IPS DF 6.9 (cell line): ENCODE measurements around the gene BEND6.

Source experiments
- DNase-seq: peaks from one replicate; pipeline ENCODE4 v3.0.0-alpha.2; 2013; ENCODE audit warnings: low read depth, low spot score
- H3K27ac ChIP-seq: one replicate; pipeline ENCODE4 v1.5.1; 2013; ENCODE audit warnings: low read length, control low read depth
- H3K27me3 ChIP-seq: 2 replicates; pipeline ENCODE4 v1.6.1; 2013; ENCODE audit warnings: mild to moderate bottlenecking, low read length; ENCODE audit not compliant: control insufficient read depth, insufficient read depth
- H3K36me3 ChIP-seq: 2 replicates; pipeline ENCODE4 v1.6.1; 2013; ENCODE audit warnings: low read length; ENCODE audit not compliant: control insufficient read depth, insufficient read depth
- H3K4me1 ChIP-seq: 2 replicates; pipeline ENCODE4 v1.6.1; 2013; ENCODE audit warnings: low read length; ENCODE audit not compliant: control insufficient read depth, insufficient read depth
- H3K4me3 ChIP-seq: 2 replicates; pipeline ENCODE4 v1.5.1; 2013; ENCODE audit warnings: mild to moderate bottlenecking, low read length
- H3K9me3 ChIP-seq: 2 replicates; pipeline ENCODE4 v1.6.1; 2013; ENCODE audit warnings: low read length, inconsistent platforms; ENCODE audit not compliant: control insufficient read depth, insufficient read depth
- WGBS: extraction: QIAGEN DNeasy Blood & Tissue Kit; methylation state at CpG from one replicate; pipeline ENCODE4 v1.1.7; 2013; ENCODE audit warnings: mixed read lengths, missing lambda C conversion rate; ENCODE audit not compliant: insufficient read length, insufficient coverage; 5-methylcytosine and 5-hydroxymethylcytosine counted together

BEND6 gene

GRCh38 chr6:56922645-56923044 is 32.3 kb upstream of the BEND6 start:
- DNase-seq = no peak
- Histone ChIP-seq H3K4me1 (no peaks in the 10 kb centered on the region), H3K9me3 (no peaks in the 10 kb centered on the region), H3K27ac (no peak overlapping the region), H3K4me3 (no peak overlapping the region), H3K27me3 (no peaks in the 10 kb centered on the region), H3K36me3 (no peaks in the 10 kb centered on the region)

- no peak overlapping the region for H3K27ac ChIP-seq
- DNase-seq = no peak
- no peaks in the 10 kb centered on the region for H3K27me3 ChIP-seq
- no peaks in the 10 kb centered on the region for H3K36me3 ChIP-seq
- H3K4me1 ChIP-seq = no peaks in the 10 kb centered on the region
- H3K4me3 ChIP-seq = no peak overlapping the region
- no peaks in the 10 kb centered on the region for H3K9me3 ChIP-seq
- no CpG with 5 or more reads among the region's 1 CpG for WGBS
Measured at GRCh38 chr6:56923565-56923964, 31.3 kb upstream of the BEND6 start.

GRCh38 chr6:56927538-56928453 is 27.1 kb upstream of the BEND6 start:
- no peaks in the 10 kb centered on the region for H3K4me1 ChIP-seq
- no peak for DNase-seq
- no CpG with 5 or more reads among the region's 4 CpGs for WGBS

GRCh38 chr6:56930846-56931245 is 24.1 kb upstream of the BEND6 start:
- Histone ChIP-seq H3K4me1 (no peaks in the 10 kb centered on the region), H3K4me3 (no peak overlapping the region), H3K27me3 (no peaks in the 10 kb centered on the region), H3K36me3 (no peaks in the 10 kb centered on the region), H3K27ac (no peak overlapping the region), H3K9me3 (no peaks in the 10 kb centered on the region)
- no peak for DNase-seq
- WGBS = no CpG with 5 or more reads among the region's 2 CpGs

More at GRCh38 chr6:56927538-56928453, 27.1 kb upstream of the BEND6 start:
- no peak overlapping the region for H3K4me3 ChIP-seq
- H3K36me3 ChIP-seq = no peaks in the 10 kb centered on the region
- no peaks in the 10 kb centered on the region for H3K27me3 ChIP-seq
- no peaks in the 10 kb centered on the region for H3K9me3 ChIP-seq
- no peak overlapping the region for H3K27ac ChIP-seq

GRCh38 chr6:56932910-56933477 is 21.9 kb upstream of the BEND6 start:
- no peak for DNase-seq
- Histone ChIP-seq H3K27ac (no peak overlapping the region), H3K4me3 (no peak overlapping the region)

GRCh38 chr6:56933650-56934049 is 21.3 kb upstream of the BEND6 start:
- Histone ChIP-seq H3K27ac (no peak overlapping the region), H3K4me1 (no peaks in the 10 kb centered on the region), H3K27me3 (no peaks in the 10 kb centered on the region), H3K36me3 (no peaks in the 10 kb centered on the region), H3K9me3 (no peaks in the 10 kb centered on the region), H3K4me3 (no peak overlapping the region)
- no CpG with 5 or more reads among the region's 1 CpG for WGBS
- DNase-seq = no peak

More at GRCh38 chr6:56932910-56933477, 21.9 kb upstream of the BEND6 start:
- no CpG with 5 or more reads among the region's 2 CpGs for WGBS
- Histone ChIP-seq H3K4me1 (no peaks in the 10 kb centered on the region), H3K27me3 (no peaks in the 10 kb centered on the region), H3K36me3 (no peaks in the 10 kb centered on the region), H3K9me3 (no peaks in the 10 kb centered on the region)

GRCh38 chr6:56934876-56935275 is 20.0 kb upstream of the BEND6 start:
- no peaks in the 10 kb centered on the region for H3K36me3 ChIP-seq
- no peak overlapping the region for H3K4me3 ChIP-seq
- no peaks in the 10 kb centered on the region for H3K4me1 ChIP-seq
- WGBS = no CpG with 5 or more reads among the region's 4 CpGs
- no peak for DNase-seq
- no peak overlapping the region for H3K27ac ChIP-seq
- H3K27me3 ChIP-seq = no peaks in the 10 kb centered on the region
- H3K9me3 ChIP-seq = no peaks in the 10 kb centered on the region

GRCh38 chr6:56936466-56936865 is 18.4 kb upstream of the BEND6 start:
- WGBS = no CpG with 5 or more reads among the region's 4 CpGs
- no peaks in the 10 kb centered on the region for H3K9me3 ChIP-seq
- no peak overlapping the region for H3K27ac ChIP-seq
- no peak for DNase-seq
- H3K4me3 ChIP-seq = no peak overlapping the region
- H3K4me1 ChIP-seq = no peaks in the 10 kb centered on the region
- H3K27me3 ChIP-seq = no peaks in the 10 kb centered on the region
- no peaks in the 10 kb centered on the region for H3K36me3 ChIP-seq

- H3K4me3 ChIP-seq = no peak overlapping the region
- no peaks in the 10 kb centered on the region for H3K9me3 ChIP-seq
- no peak for DNase-seq
- H3K36me3 ChIP-seq = no peaks in the 10 kb centered on the region
- H3K27ac ChIP-seq = no peak overlapping the region
- no peaks in the 10 kb centered on the region for H3K27me3 ChIP-seq
- H3K4me1 ChIP-seq = no peaks in the 10 kb centered on the region
- no CpG with 5 or more reads among the region's 1 CpG for WGBS
Measured at GRCh38 chr6:56938649-56939191, 16.2 kb upstream of the BEND6 start.

- Histone ChIP-seq H3K27me3 (no peaks in the 10 kb centered on the region), H3K36me3 (no peaks in the 10 kb centered on the region), H3K4me1 (no peaks in the 10 kb centered on the region), H3K4me3 (no peak overlapping the region), H3K27ac (no peak overlapping the region), H3K9me3 (no peaks in the 10 kb centered on the region)
- no peak for DNase-seq
- WGBS = no CpG with 5 or more reads among the region's 5 CpGs
Measured at GRCh38 chr6:56940463-56940862, 14.4 kb upstream of the BEND6 start.
